NB4 (cell line): ENCODE measurements around the gene ZMYND19.
"Not testable (repeated sequence)": the region's sequence is repeated elsewhere in the genome, so short reads cannot be mapped to it uniquely, and the experiment has no call there.

Experiments
- DNase-seq: peaks from one replicate; pipeline ENCODE4 v3.0.0; 2010; ENCODE audit warnings: low read depth
- H3K4me3 ChIP-seq: one replicate; pipeline ENCODE4 v1.5.1; 2011; ENCODE audit warnings: mild to moderate bottlenecking, low read depth, low read length, moderate library complexity
- MAX ChIP-seq: IDR thresholded peaks from 2 replicates; pipeline ENCODE4 v1.6.1; 2011; ENCODE audit warnings: low read depth, low read length
- MYC ChIP-seq: IDR thresholded peaks from 2 replicates; pipeline ENCODE4 v1.6.1; 2011; ENCODE audit warnings: low read depth, low read length
- POLR2A ChIP-seq: IDR thresholded peaks from 2 replicates; pipeline ENCODE4 v1.6.1; 2011; ENCODE audit warnings: mild to moderate bottlenecking; ENCODE audit not compliant: insufficient read length; ENCODE audit errors: extremely low read depth
- TF ChIP-seq, protein P1 (sequence below): IDR thresholded peaks from one replicate; pipeline ENCODE4 v1.5.1; 2012; ENCODE audit warnings: low read depth, low read length

Gene ZMYND19

DNA sequence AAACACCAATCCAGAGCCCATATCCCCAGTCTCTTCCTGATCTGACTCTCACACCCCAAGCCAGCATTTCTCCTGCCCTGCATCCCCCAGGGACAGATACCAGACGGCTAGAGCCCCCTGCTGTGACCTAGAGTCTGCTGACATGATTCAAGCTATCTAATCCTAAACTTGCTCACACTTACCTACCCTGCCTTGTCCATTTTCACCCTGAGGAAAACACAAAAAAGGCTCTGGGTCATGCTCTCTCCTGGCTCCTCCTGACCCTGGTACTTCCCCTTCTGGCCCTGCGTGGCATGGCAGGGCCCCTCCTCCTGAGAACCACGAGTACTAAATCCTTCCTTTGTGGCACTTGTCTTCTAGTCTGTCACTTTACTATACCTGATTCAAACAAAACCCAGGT lies 12.3 kb upstream of the ZMYND19 start:
- TF ChIP-seq MAX (peak; percentile 67), POLR2A (no peak), MYC (0 out of 2 replicates have a peak, but pooled peaks have one; percentile 23)
- peak; percentile 62 for DNase-seq
- H3K4me3 ChIP-seq = no peak overlapping the region

DNA sequence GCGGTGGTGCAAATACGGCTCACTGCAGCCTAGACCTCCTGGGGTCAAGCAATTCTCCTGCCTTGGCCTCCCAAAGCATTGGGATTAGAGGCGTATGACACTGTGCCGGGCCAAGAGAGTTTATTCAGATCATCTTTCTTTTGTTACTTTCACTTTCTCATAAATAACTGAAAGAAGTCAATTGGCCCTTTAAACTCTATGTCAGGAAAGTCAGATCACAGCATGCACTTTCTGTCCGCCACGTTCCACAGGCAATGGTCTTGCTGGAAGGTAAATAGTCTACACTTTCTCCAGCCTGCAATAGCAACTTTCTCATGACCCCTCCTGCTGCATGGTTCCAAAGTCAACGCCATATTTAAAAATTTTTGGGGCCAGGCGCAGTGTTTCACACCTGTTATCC lies 8.6 kb upstream of the ZMYND19 start:
- DNase-seq = no peak
- H3K4me3 ChIP-seq = no peak overlapping the region
- TF ChIP-seq MYC = no peak
- TF ChIP-seq, protein P1, sequence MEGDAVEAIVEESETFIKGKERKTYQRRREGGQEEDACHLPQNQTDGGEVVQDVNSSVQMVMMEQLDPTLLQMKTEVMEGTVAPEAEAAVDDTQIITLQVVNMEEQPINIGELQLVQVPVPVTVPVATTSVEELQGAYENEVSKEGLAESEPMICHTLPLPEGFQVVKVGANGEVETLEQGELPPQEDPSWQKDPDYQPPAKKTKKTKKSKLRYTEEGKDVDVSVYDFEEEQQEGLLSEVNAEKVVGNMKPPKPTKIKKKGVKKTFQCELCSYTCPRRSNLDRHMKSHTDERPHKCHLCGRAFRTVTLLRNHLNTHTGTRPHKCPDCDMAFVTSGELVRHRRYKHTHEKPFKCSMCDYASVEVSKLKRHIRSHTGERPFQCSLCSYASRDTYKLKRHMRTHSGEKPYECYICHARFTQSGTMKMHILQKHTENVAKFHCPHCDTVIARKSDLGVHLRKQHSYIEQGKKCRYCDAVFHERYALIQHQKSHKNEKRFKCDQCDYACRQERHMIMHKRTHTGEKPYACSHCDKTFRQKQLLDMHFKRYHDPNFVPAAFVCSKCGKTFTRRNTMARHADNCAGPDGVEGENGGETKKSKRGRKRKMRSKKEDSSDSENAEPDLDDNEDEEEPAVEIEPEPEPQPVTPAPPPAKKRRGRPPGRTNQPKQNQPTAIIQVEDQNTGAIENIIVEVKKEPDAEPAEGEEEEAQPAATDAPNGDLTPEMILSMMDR = no peak
- TF ChIP-seq POLR2A = no peak
- TF ChIP-seq MAX = no peak

GRCh38 chr9:137596577-137596976 lies 6.3 kb upstream of the ZMYND19 start:
- DNase-seq, H3K4me3 ChIP-seq: not testable (repeated sequence)

- TF ChIP-seq, protein P1 = no peak
- TF ChIP-seq MYC (no peak), POLR2A (no peak), MAX (no peak)
- no peak for DNase-seq
- no peak overlapping the region for H3K4me3 ChIP-seq
Observed at GRCh38 chr9:137593176-137593575, 2.9 kb upstream of the ZMYND19 start.

DNA sequence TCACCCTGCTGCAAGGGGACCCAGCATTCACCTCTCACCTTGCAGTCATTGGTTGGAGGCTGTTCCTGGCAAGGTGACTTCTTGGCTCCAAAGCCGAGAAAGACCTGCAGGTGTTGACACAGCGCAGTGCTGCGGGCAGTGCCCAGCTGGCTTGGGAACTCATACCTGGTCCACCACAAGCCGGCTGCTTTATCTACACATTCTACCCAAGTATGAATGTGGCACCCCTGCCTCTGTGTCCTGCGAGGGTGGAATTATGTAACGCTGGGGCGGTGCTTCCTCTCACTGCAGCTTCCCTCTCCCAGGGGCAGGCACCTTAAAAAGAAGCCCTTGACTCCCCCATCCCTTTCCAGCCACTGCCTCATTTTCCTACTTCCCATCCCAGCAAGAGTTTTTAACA lies 2.5 kb upstream of the ZMYND19 start:
- DNase-seq = peak; percentile 68
- TF ChIP-seq MYC = no peak
- no peak for TF ChIP-seq MAX
- TF ChIP-seq POLR2A = no peak
- TF ChIP-seq, protein P1 = no peak
- no peak overlapping the region for H3K4me3 ChIP-seq

DNA sequence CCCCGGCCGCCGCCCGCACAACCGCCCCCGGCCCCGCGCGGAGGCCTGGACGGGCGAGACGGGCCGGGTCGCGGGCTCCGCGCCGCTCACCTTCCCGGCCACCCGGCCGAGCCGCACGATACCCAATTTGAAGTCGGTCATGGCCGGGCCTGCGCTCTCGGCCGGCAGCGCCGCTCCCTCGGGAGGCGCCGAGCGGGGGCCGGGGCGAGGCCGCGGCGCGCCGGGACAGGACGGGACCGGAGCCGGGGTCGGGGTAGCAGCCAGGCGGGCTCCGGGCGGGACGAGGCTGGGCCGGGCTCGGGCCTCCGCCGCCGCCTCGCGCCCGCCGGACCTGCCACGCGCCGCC lies 216 bp downstream of the ZMYND19 start:
- DNase-seq = no peak
- no peak for TF ChIP-seq MAX
- TF ChIP-seq MYC = no peak
- TF ChIP-seq, protein P1 = no peak
- no peak for TF ChIP-seq POLR2A
- peak overlapping the region; percentile 78 for H3K4me3 ChIP-seq

DNA sequence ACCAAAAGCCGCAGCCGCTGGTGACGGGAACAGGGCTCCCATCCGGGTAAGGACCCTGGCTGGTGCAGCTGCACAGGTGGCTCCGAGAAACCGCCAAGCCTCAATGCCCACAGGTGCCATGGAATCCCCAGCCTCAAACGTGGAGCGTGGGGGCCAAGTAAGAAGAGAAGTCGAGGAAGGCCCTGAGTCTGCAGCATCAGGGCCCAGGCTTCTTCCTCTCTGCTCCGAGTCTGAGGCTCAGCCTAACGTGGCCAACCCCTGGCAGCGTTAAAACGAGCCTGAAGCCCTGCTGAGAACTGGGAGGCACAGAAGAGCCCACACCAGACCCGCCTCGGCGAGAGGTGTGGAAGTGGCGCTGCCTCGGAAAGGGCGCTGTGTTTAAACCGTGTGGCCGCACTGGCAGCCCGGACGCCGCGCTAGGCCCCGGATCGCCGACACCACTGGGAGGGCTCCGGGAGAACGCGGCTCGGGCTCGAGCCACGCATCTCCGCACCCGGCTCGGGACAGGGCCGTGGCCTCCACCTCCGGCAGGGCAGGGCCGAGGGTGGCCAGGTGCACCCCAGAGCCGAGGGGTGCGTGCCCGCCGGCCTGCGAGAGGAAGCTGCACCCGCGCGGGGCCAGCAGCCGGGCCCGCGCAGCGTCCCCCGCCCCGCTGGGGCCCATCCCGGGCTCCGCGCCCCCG lies 730 bp downstream of the ZMYND19 start:
- TF ChIP-seq POLR2A = no peak
- TF ChIP-seq, protein P1 = no peak
- no peak for TF ChIP-seq MYC
- TF ChIP-seq MAX = no peak
- H3K4me3 ChIP-seq = peak overlapping the region; percentile 78
- peak; percentile 42 for DNase-seq
